Pulmonary artery endothelial cell (primary cell): ENCODE measurements around the gene SLC5A4. TPM values are rescaled to one million over a fixed set of nuclear protein-coding genes. Genes with fewer than 3 reads are reported as not detected.
"Not testable (repeated sequence)": the region's sequence is repeated elsewhere in the genome, so short reads cannot be mapped to it uniquely, and the experiment has no call there.

Experiments used
- DNase-seq: peaks from one replicate; pipeline ENCODE4 v3.0.0-alpha.2; 2011; ENCODE audit warnings: low read depth, low spot score
- total RNA-seq: library from RNA; depleted of rRNA; stranded (reverse); fragments of >200 nt; gene quantifications from 2 replicates; pipeline ENCODE4 v1.2.3, GENCODE V29; 2014

Gene SLC5A4
- 0.14 and 0.66 TPM in 2 replicates for total RNA-seq

- DNase-seq: no peak
Observed at GRCh38 chr22:32255217-32255616, at the start of gene SLC5A4. SLC5A4 (minus strand) TSS chr22:32255347; CDS start chr22:32255329, 18 bp downstream.

DNA sequence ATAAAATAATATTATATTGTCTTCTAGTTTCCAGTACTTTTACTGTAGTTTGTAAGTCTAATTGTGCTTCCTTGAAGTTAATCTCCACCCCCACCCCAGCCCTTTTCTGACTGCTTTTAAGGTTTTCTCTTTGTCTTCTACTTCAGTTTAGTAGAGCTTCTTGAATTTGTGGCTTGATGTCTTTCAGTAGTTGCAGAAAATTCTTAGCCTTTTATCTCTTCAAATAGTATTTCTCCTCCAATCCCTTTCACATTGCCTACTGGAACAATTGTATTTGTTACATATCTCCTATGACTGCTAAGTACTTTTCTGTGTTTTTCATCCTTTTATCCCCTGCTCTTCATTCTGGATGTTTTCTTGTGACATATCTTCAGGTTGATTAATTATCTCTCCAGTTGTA is 38.8 kb upstream of the SLC5A4 start:
- not testable (repeated sequence) for DNase-seq

DNA sequence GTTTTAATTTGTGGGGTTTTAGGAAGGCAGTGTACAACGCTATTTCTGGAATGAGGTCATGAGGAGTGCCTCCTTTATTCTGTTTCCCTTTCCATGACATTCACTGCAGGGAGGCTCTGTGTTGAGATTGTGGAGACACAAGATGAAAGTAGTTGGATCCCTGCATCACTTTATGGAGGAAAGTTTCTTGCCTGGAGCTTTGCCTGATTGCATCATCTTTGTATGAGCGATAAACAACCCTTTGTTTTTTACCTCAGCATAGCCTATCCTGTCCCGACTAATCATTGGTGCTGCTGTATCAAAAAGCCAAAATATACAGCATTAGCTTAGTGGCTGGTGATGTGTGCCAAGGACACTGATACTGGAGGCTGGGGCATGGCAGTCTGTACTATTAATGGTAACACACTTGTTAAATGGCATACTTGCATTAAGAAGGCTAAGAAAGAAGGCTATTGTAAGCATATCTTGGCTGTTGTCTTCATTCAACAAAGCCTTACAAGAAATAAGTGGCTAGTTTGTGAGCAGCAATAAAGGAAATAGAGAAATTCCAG is 31.2 kb upstream of the SLC5A4 start:
- no peak for DNase-seq

DNA sequence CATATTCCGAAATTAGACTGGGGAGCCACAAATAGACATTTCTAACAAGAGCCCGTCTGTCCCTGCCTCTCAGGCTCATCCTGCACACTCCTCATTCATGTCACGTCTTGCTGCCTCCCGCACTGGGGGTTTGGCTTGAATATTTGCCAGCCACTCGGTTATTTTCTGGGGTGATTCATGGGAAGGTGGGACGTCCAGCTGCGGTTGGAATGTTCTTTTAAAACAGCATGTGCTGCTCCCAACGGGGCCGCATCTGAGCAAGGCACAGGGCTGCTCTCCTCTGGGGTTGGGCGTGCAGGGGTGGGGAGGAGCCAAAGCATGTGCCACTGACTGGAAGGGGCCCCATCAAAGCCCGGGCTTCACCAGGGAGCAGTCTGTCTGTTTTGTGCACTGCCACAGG is 25.9 kb upstream of the SLC5A4 start:
- DNase-seq: no peak

DNA sequence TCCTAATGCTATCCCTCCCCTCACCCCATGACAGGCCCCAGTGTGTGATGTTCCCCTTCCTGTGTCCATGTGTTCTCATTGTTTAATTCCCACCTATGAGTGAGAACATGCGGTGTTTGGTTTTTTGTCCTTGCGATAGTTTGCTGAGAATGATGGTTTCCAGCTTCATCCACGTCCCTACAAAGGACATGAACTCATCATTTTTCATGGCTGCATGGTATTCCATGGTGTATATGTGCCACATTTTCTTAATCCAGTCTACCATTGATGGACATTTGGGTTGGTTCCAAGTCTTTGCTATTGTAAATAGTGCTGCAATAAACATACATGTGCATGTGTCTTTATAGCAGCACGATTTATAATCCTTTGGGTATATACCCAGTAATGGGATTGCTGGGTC is 20.2 kb upstream of the SLC5A4 start:
- DNase-seq: not testable (repeated sequence)

GRCh38 chr22:32271389-32271788 is 16.2 kb upstream of the SLC5A4 start:
- DNase-seq: no peak

DNA sequence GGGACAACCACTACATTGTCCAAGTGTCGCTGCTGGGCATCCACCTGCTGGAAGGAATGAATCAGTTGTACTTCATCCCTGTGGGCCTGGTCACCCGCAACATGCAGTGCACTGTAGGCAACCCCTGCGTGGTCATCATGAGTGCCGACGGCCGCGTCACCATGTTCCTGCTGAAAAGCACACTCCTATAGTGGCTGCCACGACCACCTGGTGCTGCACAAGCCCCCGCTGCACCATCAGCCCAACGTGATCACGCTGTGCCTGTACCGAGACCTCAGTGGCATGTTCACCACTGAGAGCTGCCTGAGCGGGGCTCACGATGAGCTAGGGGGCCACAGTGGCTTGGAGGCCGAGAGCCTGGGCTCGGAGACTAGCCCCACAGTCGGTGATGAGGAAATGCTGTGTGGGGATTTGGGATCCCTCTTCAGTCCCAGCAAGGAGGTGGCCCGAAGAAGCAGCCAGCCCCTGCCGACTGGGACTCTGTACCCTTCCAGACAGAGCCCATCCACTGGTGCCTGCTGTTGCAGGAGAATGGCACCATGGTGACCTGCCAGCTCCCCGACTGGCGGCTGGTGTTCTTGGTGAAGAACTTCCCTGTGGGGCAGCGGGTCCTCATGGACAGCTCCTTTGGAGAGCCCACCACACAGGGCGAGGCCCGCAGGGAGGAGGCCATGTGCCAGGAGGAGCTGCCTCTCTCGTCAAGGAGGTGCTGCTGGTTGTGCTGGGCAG is 15.7 kb upstream of the SLC5A4 start:
- DNase-seq: no peak

DNA sequence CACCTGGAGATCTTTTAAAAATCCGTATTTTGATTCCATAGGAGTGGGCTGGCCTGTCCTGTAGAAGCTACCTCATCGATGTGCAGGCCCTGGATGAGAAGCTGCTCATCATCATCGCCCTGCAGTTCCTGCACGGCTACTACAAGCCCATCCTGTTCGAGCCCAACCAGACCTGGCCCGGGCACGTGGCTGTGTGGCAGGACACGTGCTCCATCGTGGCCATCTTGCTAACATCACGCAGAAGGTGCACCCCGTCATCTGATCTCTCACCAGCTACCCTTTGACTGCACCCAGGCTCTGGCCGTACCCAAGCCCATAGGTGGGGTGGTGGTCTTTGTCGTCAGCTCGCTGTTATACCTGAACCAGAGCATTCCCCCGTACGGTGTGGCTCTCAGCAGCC is 14.2 kb upstream of the SLC5A4 start:
- DNase-seq: no peak

GRCh38 chr22:32267011-32267410 is 11.9 kb upstream of the SLC5A4 start:
- no peak for DNase-seq

- peak; percentile 41 for DNase-seq
Observed at GRCh38 chr22:32265882-32266767, 11.0 kb upstream of the SLC5A4 start.

GRCh38 chr22:32263678-32264077 is 8.5 kb upstream of the SLC5A4 start:
- not testable (repeated sequence) for DNase-seq

- no peak for DNase-seq
Observed at GRCh38 chr22:32261306-32261705, 6.2 kb upstream of the SLC5A4 start.

DNA sequence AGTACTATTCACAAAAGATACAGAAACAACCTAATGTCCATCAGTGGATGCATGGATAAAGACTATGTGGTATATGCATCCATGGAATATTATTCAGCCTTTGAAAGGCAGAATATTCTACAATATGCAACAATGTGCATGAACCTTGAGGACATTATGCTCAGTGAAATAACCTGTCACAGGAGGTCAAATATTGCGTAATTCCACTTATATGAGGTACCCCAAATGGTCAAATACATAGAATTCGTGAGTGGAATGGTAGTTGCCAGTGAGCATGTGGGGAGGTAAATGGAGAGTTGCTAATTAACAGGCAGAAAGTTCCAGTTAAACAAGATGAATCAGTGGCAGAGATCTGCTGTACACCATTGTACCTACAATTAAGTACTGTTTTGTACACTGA is 3.6 kb upstream of the SLC5A4 start:
- DNase-seq: no peak

DNA sequence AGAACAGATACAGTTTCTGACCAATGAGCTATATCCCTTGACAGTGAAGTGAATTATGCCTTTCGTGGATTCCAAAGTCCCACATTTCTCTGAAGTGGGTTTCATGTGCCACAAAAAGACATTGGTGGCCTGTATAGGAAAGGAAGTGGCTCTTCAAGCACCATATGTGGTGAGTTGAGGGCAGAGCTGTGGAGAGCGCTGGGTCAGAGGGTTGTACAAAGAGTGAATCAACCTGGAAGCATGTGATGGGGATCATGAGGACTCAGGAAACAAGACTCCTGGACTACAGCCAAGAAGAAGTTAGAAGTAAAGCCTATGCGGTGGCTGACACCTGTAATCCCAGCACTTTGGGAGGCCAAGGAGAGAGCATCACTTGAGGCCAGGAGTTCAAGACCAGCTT is 579 bp upstream of the SLC5A4 start:
- DNase-seq: no peak

GRCh38 chr22:32249231-32249630 is 5.9 kb downstream of the SLC5A4 start:
- no peak for DNase-seq

GRCh38 chr22:32248276-32248675 is 6.9 kb downstream of the SLC5A4 start:
- DNase-seq: no peak

DNA sequence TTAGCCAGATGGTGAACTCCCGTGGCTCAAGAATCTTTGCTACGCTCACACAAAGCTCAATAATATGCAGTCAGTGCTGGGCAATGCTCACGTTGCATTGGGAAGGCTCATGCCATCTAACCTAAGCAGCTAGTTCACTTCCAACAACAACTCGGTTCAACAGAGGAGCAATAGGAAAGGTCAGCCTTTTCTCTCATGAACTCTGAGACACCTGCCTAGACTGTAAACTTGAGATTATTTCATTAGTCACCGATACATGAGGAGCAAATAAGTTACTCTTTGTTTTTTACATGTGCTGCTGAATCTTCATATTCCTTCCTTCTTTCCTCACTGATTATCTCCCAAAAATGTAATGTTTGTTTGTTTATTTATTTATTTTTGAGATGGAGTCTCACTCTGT is 9.0 kb downstream of the SLC5A4 start:
- DNase-seq: no peak

DNA sequence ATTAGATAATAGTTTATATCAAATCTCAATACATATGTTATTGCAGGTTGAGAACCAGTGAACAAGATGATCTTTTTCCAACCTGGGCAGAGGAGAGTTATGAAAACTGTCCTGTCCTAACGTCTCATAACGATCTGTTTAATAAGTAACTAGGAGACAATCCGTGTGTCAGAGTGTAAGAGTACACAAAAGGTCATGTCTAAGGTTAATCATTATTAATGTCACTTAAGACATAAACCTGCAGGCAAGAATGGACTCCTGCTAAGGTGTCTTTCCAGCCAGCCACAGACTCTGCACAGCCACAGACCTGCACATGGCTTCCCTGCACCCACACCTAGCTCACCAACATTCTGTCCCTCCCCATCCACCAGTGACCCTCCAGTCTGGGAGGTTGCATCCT is 10.1 kb downstream of the SLC5A4 start:
- DNase-seq: no peak

DNA sequence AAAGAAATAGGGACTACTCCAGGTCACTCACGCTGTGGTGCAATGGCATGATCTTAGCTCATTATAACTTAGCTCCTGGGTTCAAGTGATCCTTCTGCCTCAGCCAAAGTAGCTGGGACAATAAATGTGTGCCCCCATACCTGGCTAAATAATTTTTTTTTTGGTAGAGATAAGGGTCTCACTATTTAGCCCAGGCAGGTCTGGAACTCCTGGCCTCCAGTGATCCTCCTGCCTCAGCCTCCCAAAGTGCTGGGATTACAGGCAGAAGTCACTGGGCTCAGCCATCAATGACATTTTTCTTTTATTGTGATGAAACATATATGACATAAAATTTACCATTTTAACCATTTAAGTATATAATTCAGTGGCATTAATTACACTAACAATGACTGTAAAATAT is 10.6 kb downstream of the SLC5A4 start:
- no peak for DNase-seq

GRCh38 chr22:32240461-32240860 is 14.7 kb downstream of the SLC5A4 start:
- DNase-seq: no peak

- DNase-seq: no peak
Observed at GRCh38 chr22:32237906-32238305, 17.2 kb downstream of the SLC5A4 start.

- DNase-seq: no peak
Observed at GRCh38 chr22:32236970-32237369, 18.2 kb downstream of the SLC5A4 start.
